ENCODE measurements around the gene TANGO2. TPM values are rescaled to one million over a fixed set of nuclear protein-coding genes. Genes with fewer than 3 reads are reported as not detected.

Gene TANGO2
- total RNA-seq, 1 donor from 2014 or later: 14.8 TPM

- TF ChIP-seq CTCF (conservative IDR thresholded peaks at IDR 0.05; ENCODE audit: low read depth, low read length): no peak
- DNase-seq (ENCODE audit: low read depth): no peak
- H3K4me3 ChIP-seq (ENCODE audit: low read depth, low read length): no peak overlapping the region
These were observed 45.8 kb upstream of the TANGO2 start for GRCh38 chr22:19974935-19975706.

DNA sequence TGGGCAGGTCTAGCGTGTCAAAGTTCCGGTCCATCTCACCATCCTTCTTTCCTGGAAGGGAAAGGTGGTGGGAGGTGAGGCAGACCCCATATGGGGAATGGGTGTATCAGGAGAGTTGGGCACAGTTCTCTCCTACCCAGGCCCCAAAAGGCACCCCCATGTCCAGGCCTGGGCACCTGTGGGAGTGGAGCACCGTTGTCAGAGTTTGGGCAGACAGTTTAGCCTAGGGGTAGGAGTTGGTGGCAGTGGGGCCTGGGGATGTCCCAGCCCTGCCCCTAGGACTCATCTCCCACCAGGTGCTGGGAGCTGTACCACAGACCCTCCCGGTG lies 45.2 kb upstream of the TANGO2 start:
- TF ChIP-seq CTCF (conservative IDR thresholded peaks at IDR 0.05; ENCODE audit: low read depth, low read length): no peak
- H3K4me3 ChIP-seq (ENCODE audit: low read depth, low read length): no peak overlapping the region
- DNase-seq (ENCODE audit: low read depth): no peak

DNA sequence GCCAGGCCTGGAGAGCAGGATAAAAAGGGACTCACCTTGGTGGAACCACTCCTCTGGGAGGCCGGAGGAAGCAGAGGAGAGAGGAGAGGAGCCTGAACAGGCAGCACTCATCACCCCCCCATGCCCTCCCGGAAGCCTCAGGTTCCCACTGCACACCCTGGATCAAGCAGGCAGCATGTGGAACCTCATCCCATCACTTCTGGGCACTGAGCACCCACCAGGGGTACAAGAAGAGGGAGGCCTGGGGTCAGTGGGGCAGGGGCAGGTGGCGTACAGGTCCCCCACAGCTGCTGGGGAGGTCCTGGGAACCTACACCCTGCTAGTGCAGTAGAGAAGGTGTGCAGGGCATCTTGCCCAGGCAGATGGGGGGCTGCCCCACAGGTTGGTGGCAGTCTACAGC lies 44.2 kb upstream of the TANGO2 start:
- DNase-seq (ENCODE audit: low read depth): no peak
- TF ChIP-seq CTCF (conservative IDR thresholded peaks at IDR 0.05; ENCODE audit: low read depth, low read length): no peak
- no peak overlapping the region for H3K4me3 ChIP-seq (ENCODE audit: low read depth, low read length)

DNA sequence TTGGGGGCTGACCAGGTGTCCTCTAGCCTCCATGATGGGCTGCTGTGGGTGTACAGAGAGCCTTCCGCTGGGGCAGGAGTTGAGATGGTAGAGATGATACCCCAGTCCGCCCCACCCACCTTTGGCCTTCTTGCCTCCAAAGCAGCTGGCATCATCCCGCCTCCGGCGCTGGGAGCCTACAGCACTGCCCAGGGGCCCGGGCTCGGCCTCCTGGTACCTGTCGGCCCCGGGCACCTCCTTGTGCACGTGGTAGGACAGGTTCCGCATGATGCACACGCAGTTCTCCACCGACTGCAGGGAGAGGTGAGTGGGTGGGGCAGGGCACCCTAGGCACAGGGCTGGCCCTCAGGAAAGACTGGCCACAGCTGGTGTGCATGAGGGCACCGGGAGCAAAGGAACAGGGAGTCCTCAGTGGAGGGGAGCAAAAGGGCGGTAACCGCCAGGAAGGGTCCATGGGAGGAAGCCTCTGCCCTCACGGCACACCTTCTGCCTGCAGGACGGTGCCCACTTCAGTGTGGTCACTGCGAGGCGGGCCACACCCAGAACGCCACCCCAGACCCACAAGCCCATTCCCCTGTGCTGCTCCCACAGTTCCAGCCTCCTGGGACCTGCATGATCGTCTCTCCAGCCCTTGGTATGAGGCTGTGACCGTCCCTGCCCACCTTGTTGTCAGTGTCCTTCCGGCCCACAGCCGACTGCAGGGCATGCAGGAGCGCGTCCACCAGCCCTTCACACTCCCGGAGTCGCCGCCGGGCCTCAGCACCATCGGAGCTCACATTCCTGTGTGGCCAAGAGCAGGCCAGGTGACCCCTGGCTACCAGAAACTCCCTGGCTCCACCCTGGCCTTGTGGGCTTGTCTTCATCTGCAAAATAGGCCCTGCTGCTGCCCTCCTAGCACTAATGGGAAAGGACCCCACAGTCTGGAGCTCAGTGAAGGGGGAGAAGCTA lies 43.3 kb upstream of the TANGO2 start:
- no peak for TF ChIP-seq CTCF (conservative IDR thresholded peaks at IDR 0.05; ENCODE audit: low read depth, low read length)
- H3K4me3 ChIP-seq (ENCODE audit: low read depth, low read length): no peak overlapping the region
- no peak for DNase-seq (ENCODE audit: low read depth)

GRCh38 chr22:19978748-19979147 lies 42.2 kb upstream of the TANGO2 start:
- no peak overlapping the region for H3K4me3 ChIP-seq (ENCODE audit: low read depth, low read length)
- TF ChIP-seq CTCF (conservative IDR thresholded peaks at IDR 0.05; ENCODE audit: low read depth, low read length): no peak
- DNase-seq (ENCODE audit: low read depth): no peak

GRCh38 chr22:19979712-19980493 lies 41.0 kb upstream of the TANGO2 start:
- TF ChIP-seq CTCF (conservative IDR thresholded peaks at IDR 0.05; ENCODE audit: low read depth, low read length): no peak
- DNase-seq (ENCODE audit: low read depth): no peak
- H3K4me3 ChIP-seq (ENCODE audit: low read depth, low read length): no peak overlapping the region
